SU-DHL-6 (cell line): ENCODE measurements around the gene E2F1.

Experiments
- CTCF ChIP-seq: fragments of 200-600 bp; sonication (generic); IDR thresholded peaks from one replicate; pipeline ENCODE4 v1.5.1; 2017; ENCODE audit warnings: antibody characterized with exemption, mild to moderate bottlenecking, low read length, moderate library complexity; ENCODE audit not compliant: insufficient read depth, poor library complexity, severe bottlenecking
- EZH2phosphoT487 ChIP-seq: fragments of 200-600 bp; sonication (generic), shearing (Covaris generic); conservative IDR thresholded peaks from 2 replicates; pipeline ENCODE4 v1.6.1; 2018; ENCODE audit warnings: mild to moderate bottlenecking, antibody characterized with exemption, low read length, moderate library complexity, mixed read lengths

GRCh38 chr20:33664762-33665144 lies 21.4 kb downstream of the E2F1 start:
- TF ChIP-seq EZH2phosphoT487 (no peak), CTCF (no peak)
